ENCODE data around the gene CSTF2T.

Gene CSTF2T

GRCh38 chr10:51709324-51709972, 10.1 kb upstream of the CSTF2T start:
- H3K36me3 ChIP-seq (ENCODE audit: control insufficient read depth, insufficient read depth, low read length), result no peaks in the 10 kb centered on the region
- no peaks in the 10 kb centered on the region for H3K4me1 ChIP-seq (ENCODE audit: control insufficient read depth, insufficient read depth, low read length)
- no peaks in the 10 kb centered on the region for H3K9me3 ChIP-seq (ENCODE audit: control insufficient read depth, low read length)
- no peak overlapping the region for H3K9ac ChIP-seq (ENCODE audit: low read length)
- H3K4me3 ChIP-seq (ENCODE audit: low read length), result no peak overlapping the region
- no peaks in the 10 kb centered on the region for H3K27me3 ChIP-seq (ENCODE audit: control insufficient read depth, insufficient read depth, low read length)

- H3K9me3 ChIP-seq (ENCODE audit: control insufficient read depth, low read length), result no peaks in the 10 kb centered on the region
- H3K4me3 ChIP-seq (ENCODE audit: low read length), result no peak overlapping the region
- H3K9ac ChIP-seq (ENCODE audit: low read length), result no peak overlapping the region
- no peaks in the 10 kb centered on the region for H3K4me1 ChIP-seq (ENCODE audit: control insufficient read depth, insufficient read depth, low read length)
- H3K36me3 ChIP-seq (ENCODE audit: control insufficient read depth, insufficient read depth, low read length), result no peaks in the 10 kb centered on the region
- H3K27me3 ChIP-seq (ENCODE audit: control insufficient read depth, insufficient read depth, low read length), result no peaks in the 10 kb centered on the region
These were observed 9.2 kb upstream of the CSTF2T start for GRCh38 chr10:51708609-51709008.

- no peak overlapping the region for H3K4me3 ChIP-seq (ENCODE audit: low read length)
- H3K4me1 ChIP-seq (ENCODE audit: control insufficient read depth, insufficient read depth, low read length), result no peaks in the 10 kb centered on the region
- no peaks in the 10 kb centered on the region for H3K9me3 ChIP-seq (ENCODE audit: control insufficient read depth, low read length)
- no peaks in the 10 kb centered on the region for H3K27me3 ChIP-seq (ENCODE audit: control insufficient read depth, insufficient read depth, low read length)
- no peak overlapping the region for H3K9ac ChIP-seq (ENCODE audit: low read length)
- H3K36me3 ChIP-seq (ENCODE audit: control insufficient read depth, insufficient read depth, low read length), result no peaks in the 10 kb centered on the region
These were observed 8.5 kb upstream of the CSTF2T start for GRCh38 chr10:51707821-51708424.

GRCh38 chr10:51707392-51707791, 8.0 kb upstream of the CSTF2T start:
- no peak overlapping the region for H3K4me3 ChIP-seq (ENCODE audit: low read length)
- no peaks in the 10 kb centered on the region for H3K36me3 ChIP-seq (ENCODE audit: control insufficient read depth, insufficient read depth, low read length)
- no peaks in the 10 kb centered on the region for H3K27me3 ChIP-seq (ENCODE audit: control insufficient read depth, insufficient read depth, low read length)
- no peaks in the 10 kb centered on the region for H3K9me3 ChIP-seq (ENCODE audit: control insufficient read depth, low read length)
- no peak overlapping the region for H3K9ac ChIP-seq (ENCODE audit: low read length)
- H3K4me1 ChIP-seq (ENCODE audit: control insufficient read depth, insufficient read depth, low read length), result no peaks in the 10 kb centered on the region

GRCh38 chr10:51706225-51706624, 6.8 kb upstream of the CSTF2T start:
- Histone ChIP-seq H3K4me1 (ENCODE audit: control insufficient read depth, insufficient read depth, low read length) (no peaks in the 10 kb centered on the region), H3K4me3 (ENCODE audit: low read length) (no peak overlapping the region), H3K9ac (ENCODE audit: low read length) (no peak overlapping the region), H3K27me3 (ENCODE audit: control insufficient read depth, insufficient read depth, low read length) (no peaks in the 10 kb centered on the region), H3K9me3 (ENCODE audit: control insufficient read depth, low read length) (no peaks in the 10 kb centered on the region), H3K36me3 (ENCODE audit: control insufficient read depth, insufficient read depth, low read length) (no peaks in the 10 kb centered on the region)

- Histone ChIP-seq H3K9ac (ENCODE audit: low read length) (no peak overlapping the region), H3K27me3 (ENCODE audit: control insufficient read depth, insufficient read depth, low read length) (no peaks in the 10 kb centered on the region), H3K4me3 (ENCODE audit: low read length) (no peak overlapping the region), H3K9me3 (ENCODE audit: control insufficient read depth, low read length) (no peaks in the 10 kb centered on the region), H3K4me1 (ENCODE audit: control insufficient read depth, insufficient read depth, low read length) (no peaks in the 10 kb centered on the region), H3K36me3 (ENCODE audit: control insufficient read depth, insufficient read depth, low read length) (no peaks in the 10 kb centered on the region)
These were observed 6.4 kb upstream of the CSTF2T start for GRCh38 chr10:51705774-51706173.

- H3K4me1 ChIP-seq (ENCODE audit: control insufficient read depth, insufficient read depth, low read length), result peaks cover 18% of the 10 kb centered on the region
- H3K36me3 ChIP-seq (ENCODE audit: control insufficient read depth, insufficient read depth, low read length), result no peaks in the 10 kb centered on the region
- no peaks in the 10 kb centered on the region for H3K27me3 ChIP-seq (ENCODE audit: control insufficient read depth, insufficient read depth, low read length)
- peak overlapping the region; percentile 86 for H3K4me3 ChIP-seq (ENCODE audit: low read length)
- H3K9me3 ChIP-seq (ENCODE audit: control insufficient read depth, low read length), result no peaks in the 10 kb centered on the region
- peak overlapping the region; percentile 65 for H3K9ac ChIP-seq (ENCODE audit: low read length)
These were observed 928 bp upstream of the CSTF2T start for GRCh38 chr10:51700228-51700817.

- Histone ChIP-seq H3K4me1 (ENCODE audit: control insufficient read depth, insufficient read depth, low read length) (peaks cover 18% of the 10 kb centered on the region), H3K36me3 (ENCODE audit: control insufficient read depth, insufficient read depth, low read length) (no peaks in the 10 kb centered on the region), H3K27me3 (ENCODE audit: control insufficient read depth, insufficient read depth, low read length) (no peaks in the 10 kb centered on the region), H3K4me3 (ENCODE audit: low read length) (peak overlapping the region; percentile 86), H3K9ac (ENCODE audit: low read length) (peak overlapping the region; percentile 65), H3K9me3 (ENCODE audit: control insufficient read depth, low read length) (no peaks in the 10 kb centered on the region)
These were observed 285 bp downstream of the CSTF2T start for GRCh38 chr10:51699145-51699474.

- no peaks in the 10 kb centered on the region for H3K27me3 ChIP-seq (ENCODE audit: control insufficient read depth, insufficient read depth, low read length)
- no peaks in the 10 kb centered on the region for H3K9me3 ChIP-seq (ENCODE audit: control insufficient read depth, low read length)
- H3K9ac ChIP-seq (ENCODE audit: low read length), result peak overlapping the region; percentile 65
- H3K4me1 ChIP-seq (ENCODE audit: control insufficient read depth, insufficient read depth, low read length), result peaks cover 18% of the 10 kb centered on the region
- no peaks in the 10 kb centered on the region for H3K36me3 ChIP-seq (ENCODE audit: control insufficient read depth, insufficient read depth, low read length)
- peak overlapping the region; percentile 86 for H3K4me3 ChIP-seq (ENCODE audit: low read length)
These were observed 827 bp downstream of the CSTF2T start for GRCh38 chr10:51698473-51699063.

- Histone ChIP-seq H3K9ac (ENCODE audit: low read length) (no peak overlapping the region), H3K4me1 (ENCODE audit: control insufficient read depth, insufficient read depth, low read length) (peaks cover 18% of the 10 kb centered on the region), H3K9me3 (ENCODE audit: control insufficient read depth, low read length) (no peaks in the 10 kb centered on the region), H3K36me3 (ENCODE audit: control insufficient read depth, insufficient read depth, low read length) (no peaks in the 10 kb centered on the region), H3K27me3 (ENCODE audit: control insufficient read depth, insufficient read depth, low read length) (no peaks in the 10 kb centered on the region), H3K4me3 (ENCODE audit: low read length) (no peak overlapping the region)
These were observed 3.1 kb downstream of the CSTF2T start for GRCh38 chr10:51696251-51696650.

- Histone ChIP-seq H3K4me3 (ENCODE audit: low read length) (no peak overlapping the region), H3K4me1 (ENCODE audit: control insufficient read depth, insufficient read depth, low read length) (peaks cover 18% of the 10 kb centered on the region), H3K36me3 (ENCODE audit: control insufficient read depth, insufficient read depth, low read length) (no peaks in the 10 kb centered on the region), H3K9me3 (ENCODE audit: control insufficient read depth, low read length) (no peaks in the 10 kb centered on the region), H3K27me3 (ENCODE audit: control insufficient read depth, insufficient read depth, low read length) (no peaks in the 10 kb centered on the region), H3K9ac (ENCODE audit: low read length) (no peak overlapping the region)
These were observed 5.2 kb downstream of the CSTF2T start for GRCh38 chr10:51694086-51694768.

- H3K9ac ChIP-seq (ENCODE audit: low read length), result no peak overlapping the region
- no peak overlapping the region for H3K4me3 ChIP-seq (ENCODE audit: low read length)
- no peaks in the 10 kb centered on the region for H3K4me1 ChIP-seq (ENCODE audit: control insufficient read depth, insufficient read depth, low read length)
- H3K27me3 ChIP-seq (ENCODE audit: control insufficient read depth, insufficient read depth, low read length), result no peaks in the 10 kb centered on the region
- no peaks in the 10 kb centered on the region for H3K9me3 ChIP-seq (ENCODE audit: control insufficient read depth, low read length)
- H3K36me3 ChIP-seq (ENCODE audit: control insufficient read depth, insufficient read depth, low read length), result no peaks in the 10 kb centered on the region
These were observed 8.3 kb downstream of the CSTF2T start for GRCh38 chr10:51691135-51691534.
